ENCODE measurements around the gene MCRS1. TPM values are rescaled to one million over a fixed set of nuclear protein-coding genes. Genes with fewer than 3 reads are reported as not detected.

MCRS1 gene
- total RNA-seq, 6 donors from 2014 or later, result 39.6 to 85.9 (median 62.7) TPM

- Histone ChIP-seq H3K4me1 (peaks cover 20 to 36% (median 24%) of the 10 kb centered on the region in 4 donors), H3K4me3 (no peak overlapping the region)
- no peak for TF ChIP-seq EP300 (IDR thresholded peaks at IDR 0.05)
- no peak for TF ChIP-seq POLR2A (IDR thresholded peaks at IDR 0.05)
- TF ChIP-seq CTCF (IDR thresholded peaks at IDR 0.05), result no peak
- no peak for TF ChIP-seq POLR2AphosphoS5 (IDR thresholded peaks at IDR 0.05)
These were observed 2.3 kb downstream of the MCRS1 start for GRCh38 chr12:49565406-49566265.

GRCh38 chr12:49564686-49565405 lies 3.1 kb downstream of the MCRS1 start:
- peaks cover 20 to 30% (median 24%) of the 10 kb centered on the region in 4 donors for H3K4me1 ChIP-seq
- H3K4me3 ChIP-seq, result no peak overlapping the region
- WGBS, 2 donors, result 68 to 73% methylated on average over 7 to 8 of the region's 8 CpGs
- H3K9me3 ChIP-seq, result no peaks in the 10 kb centered on the region
- no peak for TF ChIP-seq CTCF (IDR thresholded peaks at IDR 0.05)
- no peak for TF ChIP-seq POLR2A (IDR thresholded peaks at IDR 0.05)
- TF ChIP-seq POLR2AphosphoS5 (IDR thresholded peaks at IDR 0.05), result no peak
- no peak for TF ChIP-seq EP300 (IDR thresholded peaks at IDR 0.05)
- H3K27me3 ChIP-seq, result no peaks in the 10 kb centered on the region
- peaks cover 35 to 58% (median 53%) of the 10 kb centered on the region in 4 donors for H3K36me3 ChIP-seq
- H3K27ac ChIP-seq, result no peak overlapping the region
- ATAC-seq (ENCODE audit: low FRiP score in 2 of 2), result no peak
- no peak for DNase-seq

More at GRCh38 chr12:49565406-49566265, 2.3 kb downstream of the MCRS1 start:
- Histone ChIP-seq H3K27me3 (no peaks in the 10 kb centered on the region), H3K36me3 (peaks cover 29 to 50% (median 45%) of the 10 kb centered on the region in 4 donors), H3K27ac (no peak overlapping the region), H3K9me3 (no peaks in the 10 kb centered on the region)
- 96 to 97% methylated on average over 11 to 12 of the region's 12 CpGs for WGBS, 2 donors
- ATAC-seq (ENCODE audit: low FRiP score in 2 of 2) (no peak), DNase-seq (no peak)

GRCh38 chr12:49563951-49564685 lies 3.8 kb downstream of the MCRS1 start:
- WGBS, 2 donors, result 93 to 95% methylated on average over 13 to 14 of the region's 14 CpGs
- no peaks in the 10 kb centered on the region for H3K9me3 ChIP-seq
- H3K4me3 ChIP-seq, result no peak overlapping the region
- no peak overlapping the region for H3K27ac ChIP-seq
- H3K4me1 ChIP-seq, result peaks cover 16 to 24% (median 20%) of the 10 kb centered on the region in 4 donors
- H3K36me3 ChIP-seq, result peaks cover 43 to 65% (median 60%) of the 10 kb centered on the region in 4 donors
- TF ChIP-seq CTCF (IDR thresholded peaks at IDR 0.05) (no peak), EP300 (IDR thresholded peaks at IDR 0.05) (no peak), POLR2A (IDR thresholded peaks at IDR 0.05) (no peak), POLR2AphosphoS5 (IDR thresholded peaks at IDR 0.05) (no peak)
- DNase-seq (no peak), ATAC-seq (ENCODE audit: low FRiP score in 2 of 2) (no peak)
- H3K27me3 ChIP-seq, result no peaks in the 10 kb centered on the region

GRCh38 chr12:49562831-49563230 lies 5.1 kb downstream of the MCRS1 start:
- WGBS, 2 donors, result 91 to 94% methylated on average over 6 of the region's 6 CpGs
- peaks cover 11 to 17% (median 14%) of the 10 kb centered on the region in 4 donors for H3K4me1 ChIP-seq
- TF ChIP-seq POLR2A (IDR thresholded peaks at IDR 0.05) (no peak), POLR2AphosphoS5 (IDR thresholded peaks at IDR 0.05) (no peak), EP300 (IDR thresholded peaks at IDR 0.05) (no peak), CTCF (IDR thresholded peaks at IDR 0.05) (no peak)
- no peak overlapping the region for H3K4me3 ChIP-seq
- peaks cover 53 to 78% (median 73%) of the 10 kb centered on the region in 4 donors for H3K36me3 ChIP-seq
- H3K27ac ChIP-seq, result no peak overlapping the region
- no peaks in the 10 kb centered on the region for H3K27me3 ChIP-seq
- H3K9me3 ChIP-seq, result no peaks in the 10 kb centered on the region
- ATAC-seq (ENCODE audit: low FRiP score in 2 of 2) (no peak), DNase-seq (no peak)

Data from upper lobe of left lung (tissue), 6 donors.